Gastrocnemius medialis (tissue), 4 donors: ENCODE data around the gene MAML3. TPM values are rescaled to one million over a fixed set of nuclear protein-coding genes. Genes with fewer than 3 reads are reported as not detected.

Source experiments
- ATAC-seq, 2 donors: fragments of 150-250 bp; one replicate each; pipeline ENCODE4 v1.9.1; 2016
- DNase-seq, 2 donors: peaks; one replicate each; pipeline ENCODE4 v3.0.0-alpha.2; 2019
- H3K27ac ChIP-seq, 4 donors: fragments of 200-600 bp; sonication (generic); 1 replicate in 1 of 4; 2 replicates in 3 of 4; pipeline ENCODE4 v1.5.1; 2016 to 2018; ENCODE audit warnings: mild to moderate bottlenecking in 2 of 4, moderate library complexity in 1 of 4
- H3K27me3 ChIP-seq, 3 donors: fragments of 200-600 bp; sonication (generic) in 2 of 3; 1 replicate in 1 of 3; 2 replicates in 2 of 3; pipeline versions ENCODE4 v1.5.1 to v1.6.0; 2016 to 2019; ENCODE audit warnings: mild to moderate bottlenecking in 1 of 3, moderate library complexity in 1 of 3
- H3K36me3 ChIP-seq, 2 donors: fragments of 200-600 bp; sonication (generic) in 1 of 2; one replicate each; pipeline ENCODE4 v1.5.1; 2017 to 2018
- H3K4me1 ChIP-seq, 2 donors: fragments of 200-600 bp; sonication (generic) in 1 of 2; one replicate each; pipeline ENCODE4 v1.5.1; 2016 to 2017; ENCODE audit warnings: mild to moderate bottlenecking in 2 of 2
- H3K4me3 ChIP-seq, 4 donors: fragments of 200-600 bp; sonication (generic) in 3 of 4; 1 replicate in 1 of 4; 2 replicates in 3 of 4; pipeline ENCODE4 v1.5.1; 2016 to 2019; ENCODE audit warnings: mild to moderate bottlenecking in 2 of 4
- H3K9me3 ChIP-seq, 3 donors: fragments of 200-600 bp; sonication (generic) in 2 of 3; 1 replicate in 1 of 3; 2 replicates in 2 of 3; pipeline ENCODE4 v1.5.1; 2016 to 2019
- POLR2A ChIP-seq, 2 donors: fragments of 450-650 bp; IDR thresholded peaks; one replicate each; pipeline ENCODE4 v1.6.1; 2017; ENCODE audit warnings: antibody characterized with exemption in 2 of 2, mild to moderate bottlenecking in 2 of 2, moderate library complexity in 2 of 2
- in situ Hi-C, 4 donors: fragments of 200-750 bp; cut with MboI; loops; one replicate each; pipeline versions ENCODE4 v1.15.0 to v1.8.0; 2017; ENCODE audit warnings: low sequenced_read_pairs in 4 of 4
- intact Hi-C: fragments of 100-400 bp; cut with DNase I; formaldehyde crosslinking; loops from one replicate; pipeline ENCODE4 v1.15.1; 2023; ENCODE audit warnings: low total_unique reads
- total RNA-seq, 4 donors: library from RNA; depleted of rRNA; stranded (reverse); fragments of >200 nt; gene quantifications; one replicate each; pipeline versions ENCODE4 v1.1.0 to v1.2.3, GENCODE V29; 2016
- TF ChIP-seq, protein P1 (sequence below), 5 experiments: fragments of 450-650 bp in 3 of 5; fragments of 200-600 bp in 2 of 5; sonication (generic) in 2 of 5; IDR thresholded peaks in 4 of 5; conservative IDR thresholded peaks in 1 of 5; 1 replicate in 4 of 5; 2 replicates in 1 of 5; pipeline ENCODE4 v1.5.1; 2016 to 2019; ENCODE audit warnings: antibody characterized with exemption in 5 of 5, mild to moderate bottlenecking in 3 of 5, moderate library complexity in 3 of 5

MAML3 gene
- total RNA-seq, 4 donors from 2014 or later = 0.98 to 1.5 (median 1.4) TPM

DNA sequence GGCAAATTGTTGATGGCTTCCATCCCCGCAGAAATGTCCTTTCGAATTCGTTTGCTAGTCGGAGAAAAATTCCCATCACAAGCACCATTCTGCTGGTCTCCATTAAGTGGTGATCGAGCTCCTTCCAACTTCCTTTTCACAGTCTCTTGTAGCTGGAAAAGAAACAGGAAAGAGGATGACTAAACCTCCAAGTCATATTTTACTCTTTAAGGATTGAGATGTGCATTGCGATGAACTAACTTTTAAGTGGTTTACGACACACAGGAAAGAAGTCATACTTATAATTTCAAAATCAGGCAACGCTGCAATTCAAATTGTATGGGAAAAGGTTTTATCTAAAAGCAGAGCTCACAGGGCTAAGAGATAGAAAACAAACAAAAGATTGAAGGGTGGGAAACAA is 263.2 kb downstream of the MAML3 start:
- no peak for TF ChIP-seq POLR2A (IDR thresholded peaks at IDR 0.05)
- TF ChIP-seq, protein P1, sequence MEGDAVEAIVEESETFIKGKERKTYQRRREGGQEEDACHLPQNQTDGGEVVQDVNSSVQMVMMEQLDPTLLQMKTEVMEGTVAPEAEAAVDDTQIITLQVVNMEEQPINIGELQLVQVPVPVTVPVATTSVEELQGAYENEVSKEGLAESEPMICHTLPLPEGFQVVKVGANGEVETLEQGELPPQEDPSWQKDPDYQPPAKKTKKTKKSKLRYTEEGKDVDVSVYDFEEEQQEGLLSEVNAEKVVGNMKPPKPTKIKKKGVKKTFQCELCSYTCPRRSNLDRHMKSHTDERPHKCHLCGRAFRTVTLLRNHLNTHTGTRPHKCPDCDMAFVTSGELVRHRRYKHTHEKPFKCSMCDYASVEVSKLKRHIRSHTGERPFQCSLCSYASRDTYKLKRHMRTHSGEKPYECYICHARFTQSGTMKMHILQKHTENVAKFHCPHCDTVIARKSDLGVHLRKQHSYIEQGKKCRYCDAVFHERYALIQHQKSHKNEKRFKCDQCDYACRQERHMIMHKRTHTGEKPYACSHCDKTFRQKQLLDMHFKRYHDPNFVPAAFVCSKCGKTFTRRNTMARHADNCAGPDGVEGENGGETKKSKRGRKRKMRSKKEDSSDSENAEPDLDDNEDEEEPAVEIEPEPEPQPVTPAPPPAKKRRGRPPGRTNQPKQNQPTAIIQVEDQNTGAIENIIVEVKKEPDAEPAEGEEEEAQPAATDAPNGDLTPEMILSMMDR (IDR thresholded peaks at IDR 0.05 in 4 of 5, conservative IDR thresholded peaks at IDR 0.05 in 1 of 5) = no peak
- ATAC-seq (no peak), DNase-seq (no peak)
- Histone ChIP-seq H3K36me3 (no peaks in the 10 kb centered on the region), H3K27me3 (no peaks in the 10 kb centered on the region), H3K27ac (no peak overlapping the region), H3K4me3 (no peak overlapping the region), H3K9me3 (no peaks in the 10 kb centered on the region), H3K4me1 (no peaks in the 10 kb centered on the region)
- intact Hi-C loops (no loop called here), in situ Hi-C loops (no loop called here)

DNA sequence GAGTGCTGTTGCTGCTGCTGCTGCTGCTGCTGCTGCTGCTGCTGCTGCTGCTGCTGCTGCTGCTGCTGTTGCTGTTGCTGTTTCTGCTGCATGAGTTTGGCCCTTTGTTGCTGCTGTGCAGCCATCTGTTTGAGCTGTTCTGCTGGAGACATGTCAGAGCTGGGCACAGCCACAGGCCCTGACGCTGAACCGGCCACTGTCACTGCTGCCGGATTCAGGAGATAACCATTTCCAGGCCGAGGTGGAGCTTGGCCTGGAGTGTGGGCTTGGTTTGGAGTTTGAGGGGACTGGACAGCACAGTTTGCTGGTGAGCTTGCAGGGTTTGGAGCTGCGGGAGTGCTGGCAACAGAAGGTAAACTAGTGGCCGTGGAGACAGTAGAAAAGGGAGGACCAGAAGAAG is 264.1 kb downstream of the MAML3 start:
- no peaks in the 10 kb centered on the region for H3K4me1 ChIP-seq
- intact Hi-C loops = no loop called here
- TF ChIP-seq, protein P1 (IDR thresholded peaks at IDR 0.05 in 4 of 5, conservative IDR thresholded peaks at IDR 0.05 in 1 of 5) = no peak
- no peak for TF ChIP-seq POLR2A (IDR thresholded peaks at IDR 0.05)
- H3K27ac ChIP-seq = no peak overlapping the region
- DNase-seq = no peak
- in situ Hi-C loops = no loop called here
- H3K27me3 ChIP-seq = no peaks in the 10 kb centered on the region
- no peaks in the 10 kb centered on the region for H3K9me3 ChIP-seq
- ATAC-seq = no peak
- no peaks in the 10 kb centered on the region for H3K36me3 ChIP-seq
- H3K4me3 ChIP-seq = no peak overlapping the region

DNA sequence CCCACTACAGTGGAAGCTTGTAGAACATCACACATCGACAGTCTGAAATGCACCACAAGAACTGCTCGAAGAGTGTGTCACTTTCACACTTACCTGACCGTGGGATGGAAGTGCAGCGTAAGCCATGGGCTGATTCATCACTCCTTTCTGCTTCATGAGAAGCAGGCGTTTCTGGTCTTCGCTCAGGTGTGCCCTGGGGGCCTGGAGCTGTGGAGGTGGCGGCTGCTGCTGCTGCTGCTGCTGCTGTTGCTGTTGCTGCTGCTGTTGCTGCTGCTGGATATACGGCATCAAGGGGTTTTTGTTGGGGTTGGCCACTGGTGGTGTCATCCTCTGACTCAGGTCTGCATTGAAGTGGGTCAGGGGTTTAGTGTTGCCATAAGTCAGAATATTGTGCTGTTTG is 264.7 kb downstream of the MAML3 start:
- Histone ChIP-seq H3K27ac (no peak overlapping the region), H3K36me3 (no peaks in the 10 kb centered on the region), H3K9me3 (no peaks in the 10 kb centered on the region), H3K4me3 (no peak overlapping the region), H3K27me3 (no peaks in the 10 kb centered on the region), H3K4me1 (no peaks in the 10 kb centered on the region)
- ATAC-seq (no peak), DNase-seq (no peak)
- intact Hi-C loops (no loop called here), in situ Hi-C loops (no loop called here)
- TF ChIP-seq, protein P1 (IDR thresholded peaks at IDR 0.05 in 4 of 5, conservative IDR thresholded peaks at IDR 0.05 in 1 of 5) = no peak
- TF ChIP-seq POLR2A (IDR thresholded peaks at IDR 0.05) = no peak

DNA sequence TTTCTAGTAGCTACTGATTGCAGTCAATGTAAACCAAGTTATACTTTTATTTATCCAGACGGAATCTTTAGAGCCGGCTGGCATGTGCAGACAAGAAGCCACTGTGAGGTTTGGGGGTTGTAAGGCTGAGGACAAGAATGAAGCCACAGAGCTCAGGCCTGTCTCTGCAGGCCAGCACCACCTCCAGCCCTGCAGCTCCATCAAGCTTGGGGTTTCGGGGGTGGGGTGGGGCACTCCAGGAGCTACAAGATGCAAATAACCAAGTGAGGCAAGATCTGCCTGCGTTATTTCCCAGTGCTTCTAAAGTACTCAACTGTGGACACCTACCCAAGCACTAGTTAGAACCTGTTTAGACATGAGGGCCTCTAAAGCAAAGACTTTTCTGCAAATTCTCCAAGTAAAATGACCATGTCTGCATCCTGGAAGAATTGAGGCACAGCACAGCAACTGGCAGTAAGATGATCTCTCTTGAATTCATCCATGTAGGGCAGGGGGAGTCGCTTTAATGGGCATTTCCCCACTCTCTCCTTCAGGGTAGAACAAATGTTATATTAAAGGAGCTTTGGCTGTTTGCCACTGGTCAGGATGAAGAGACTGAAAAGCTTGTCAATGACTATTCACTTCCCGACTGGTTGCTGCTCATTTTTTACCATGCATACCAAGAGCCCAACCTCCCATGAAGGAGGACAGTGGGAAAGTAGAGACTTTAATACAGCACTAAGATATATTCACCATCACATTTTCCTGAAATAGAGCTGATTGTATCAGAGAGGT is 265.8 kb downstream of the MAML3 start:
- H3K27ac ChIP-seq = no peak overlapping the region
- DNase-seq (no peak), ATAC-seq (no peak)
- TF ChIP-seq, protein P1 (IDR thresholded peaks at IDR 0.05 in 4 of 5, conservative IDR thresholded peaks at IDR 0.05 in 1 of 5) = no peak
- TF ChIP-seq POLR2A (IDR thresholded peaks at IDR 0.05) = no peak
- no peaks in the 10 kb centered on the region for H3K4me1 ChIP-seq
- H3K9me3 ChIP-seq = no peaks in the 10 kb centered on the region
- no peak overlapping the region for H3K4me3 ChIP-seq
- intact Hi-C loops = no loop called here
- H3K36me3 ChIP-seq = no peaks in the 10 kb centered on the region
- no peaks in the 10 kb centered on the region for H3K27me3 ChIP-seq
- in situ Hi-C loops = no loop called here
